NCI-H2227 treated with DMSO at 0.1 percent for 48 hours (cell line): ENCODE results near the gene PAK1IP1.
"Not testable (repeated sequence)": the region's sequence is repeated elsewhere in the genome, so short reads cannot be mapped to it uniquely, and the experiment has no call there.

Source experiments
- DNase-seq: peaks from one replicate; lab custom pipeline; 2025; lab: John Stamatoyannopoulos, UW

The PAK1IP1 gene

GRCh38 chr6:10694302-10695085 is at the start of gene PAK1IP1, which contains the start of gene C6orf52:
Gene PAK1IP1 (plus strand): TSS chr6:10694972. CDS start chr6:10694986, 14 bp downstream.
Gene C6orf52 (minus strand): TSS chr6:10694616. CDS start chr6:10687550, 7,066 bp downstream.
- peak; percentile 91 for DNase-seq

GRCh38 chr6:10655508-10656055 is 39.2 kb upstream of the PAK1IP1 start:
- DNase-seq, result no peak

GRCh38 chr6:10658910-10659698 is 35.7 kb upstream of the PAK1IP1 start:
- DNase-seq, result no peak

- no peak for DNase-seq
Observed at GRCh38 chr6:10659699-10660348, 34.9 kb upstream of the PAK1IP1 start.

GRCh38 chr6:10660431-10661191 is 34.2 kb upstream of the PAK1IP1 start:
- DNase-seq, result not testable (repeated sequence)

GRCh38 chr6:10662207-10662606 is 32.6 kb upstream of the PAK1IP1 start:
- no peak for DNase-seq

- DNase-seq, result no peak
Observed at GRCh38 chr6:10662742-10663141, 32.0 kb upstream of the PAK1IP1 start.

GRCh38 chr6:10665595-10665994 is 29.2 kb upstream of the PAK1IP1 start:
- DNase-seq, result not testable (repeated sequence)

GRCh38 chr6:10668126-10668917 is 26.4 kb upstream of the PAK1IP1 start:
- no peak for DNase-seq

GRCh38 chr6:10676403-10676802 is 18.4 kb upstream of the PAK1IP1 start:
- DNase-seq, result no peak

- DNase-seq, result no peak
Observed at GRCh38 chr6:10678456-10678855, 16.3 kb upstream of the PAK1IP1 start.

GRCh38 chr6:10681795-10682194 is 13.0 kb upstream of the PAK1IP1 start:
- DNase-seq, result no peak

GRCh38 chr6:10682355-10682988 is 12.3 kb upstream of the PAK1IP1 start:
- DNase-seq, result no peak

GRCh38 chr6:10684618-10685017 is 10.2 kb upstream of the PAK1IP1 start:
- DNase-seq, result no peak

- no peak for DNase-seq
Observed at GRCh38 chr6:10685092-10685915, 9.5 kb upstream of the PAK1IP1 start.

- no peak for DNase-seq
Observed at GRCh38 chr6:10686901-10687300, 7.9 kb upstream of the PAK1IP1 start.

GRCh38 chr6:10687582-10687981 is 7.2 kb upstream of the PAK1IP1 start:
- DNase-seq, result no peak

GRCh38 chr6:10690651-10691445 is 3.9 kb upstream of the PAK1IP1 start:
- no peak for DNase-seq
